Hematopoietic multipotent progenitor cell (in vitro differentiated cells): ENCODE results near the gene CXorf51A. TPM values are rescaled to one million over a fixed set of nuclear protein-coding genes. Genes with fewer than 3 reads are reported as not detected.
"Not testable (repeated sequence)": the region's sequence is repeated elsewhere in the genome, so short reads cannot be mapped to it uniquely, and the experiment has no call there.

Experiments
- DNase-seq, 3 donors: peaks; one replicate each; pipeline ENCODE4 v3.0.0-alpha.2; 2011 to 2015; ENCODE audit warnings: low read depth in 2 of 3, low spot score in 2 of 3
- total RNA-seq: library from RNA; depleted of rRNA; stranded (reverse); fragments of >200 nt; gene quantifications from one replicate; pipeline ENCODE4 v1.2.3, GENCODE V29; 2012

Gene CXorf51A
- total RNA-seq = not detected

DNA sequence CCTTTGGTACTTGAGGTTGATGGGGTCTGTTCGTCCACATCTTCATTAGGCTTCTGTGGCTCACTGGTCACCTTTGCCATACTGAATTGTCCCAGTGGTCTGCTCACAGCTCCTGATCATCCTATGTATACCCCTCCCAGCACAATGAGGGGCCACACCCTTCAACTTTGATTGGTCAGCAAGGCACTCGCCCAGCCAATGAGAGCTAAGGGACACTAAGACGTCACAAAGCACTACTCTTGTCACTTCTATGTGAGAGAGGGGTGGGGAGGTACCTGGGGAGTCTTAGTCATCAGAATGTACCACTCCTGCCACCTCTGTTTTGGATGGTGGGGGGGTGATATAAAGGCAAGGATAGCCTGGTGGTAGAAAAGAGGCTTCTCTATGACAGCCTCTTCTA is at the start of gene CXorf51A:
Gene CXorf51A, minus strand, starts transcription at position 101 of the 400 bp plus-strand sequence. Its CDS starts 21 bp downstream, at position 80.
- not testable (repeated sequence) for DNase-seq

DNA sequence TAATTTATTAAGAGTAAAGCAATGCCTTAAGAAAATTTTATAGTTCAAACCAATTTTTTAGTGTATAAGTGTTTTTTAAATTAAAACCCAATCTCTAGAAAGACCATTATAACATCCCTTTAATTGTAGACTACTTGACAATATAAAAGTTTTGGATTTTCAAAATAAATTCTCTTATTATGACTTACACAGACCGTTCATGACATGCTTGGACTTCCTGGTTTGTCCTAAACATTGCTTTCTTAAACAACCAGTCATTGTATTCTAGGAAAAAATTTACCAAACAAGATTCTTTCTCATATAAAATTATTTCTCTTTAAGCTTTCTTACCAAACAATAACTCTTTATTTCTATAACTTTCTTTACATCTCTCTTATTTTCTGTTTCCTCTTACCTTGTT is 49.0 kb upstream of the CXorf51A start:
- no peak for DNase-seq

DNA sequence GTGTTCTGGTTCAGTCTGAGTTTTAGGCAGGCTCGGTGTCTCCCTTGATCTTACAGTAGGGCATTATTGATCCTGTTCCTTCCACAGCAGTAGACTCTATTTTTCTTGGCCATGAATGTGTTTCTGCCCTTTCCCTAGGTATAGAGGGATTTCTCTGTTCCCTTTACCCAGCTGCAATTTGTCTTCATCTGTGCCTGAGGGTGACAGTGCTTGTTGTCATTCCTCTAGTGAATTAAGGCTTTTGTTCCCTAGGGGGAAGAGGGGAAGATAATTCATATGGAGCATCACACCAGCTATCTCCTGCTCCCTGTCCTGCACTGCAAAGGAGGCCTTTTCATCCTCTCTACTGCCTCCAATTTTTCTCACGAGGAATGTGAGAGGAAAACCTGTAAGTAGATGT is 39.7 kb upstream of the CXorf51A start:
- no peak for DNase-seq

DNA sequence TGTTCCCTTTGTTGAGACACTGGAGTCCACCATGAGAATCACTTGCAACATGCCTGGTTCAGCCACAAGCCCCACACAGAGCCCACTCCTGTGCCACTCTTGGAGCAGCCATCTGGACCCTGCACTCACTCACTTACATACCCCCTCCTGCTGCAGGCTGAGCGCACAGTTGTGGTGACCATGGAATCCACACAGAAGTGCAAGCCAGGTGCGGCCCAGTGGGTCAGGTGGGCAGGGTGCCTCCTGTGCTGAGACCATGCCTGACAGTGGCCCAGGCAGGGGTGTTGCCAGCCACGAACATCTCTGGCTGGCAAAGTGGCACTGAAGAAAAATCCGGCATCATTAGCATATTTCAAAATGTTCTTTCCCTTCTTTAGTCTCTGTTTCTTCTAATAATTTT is 17.4 kb upstream of the CXorf51A start:
- DNase-seq = no peak

DNA sequence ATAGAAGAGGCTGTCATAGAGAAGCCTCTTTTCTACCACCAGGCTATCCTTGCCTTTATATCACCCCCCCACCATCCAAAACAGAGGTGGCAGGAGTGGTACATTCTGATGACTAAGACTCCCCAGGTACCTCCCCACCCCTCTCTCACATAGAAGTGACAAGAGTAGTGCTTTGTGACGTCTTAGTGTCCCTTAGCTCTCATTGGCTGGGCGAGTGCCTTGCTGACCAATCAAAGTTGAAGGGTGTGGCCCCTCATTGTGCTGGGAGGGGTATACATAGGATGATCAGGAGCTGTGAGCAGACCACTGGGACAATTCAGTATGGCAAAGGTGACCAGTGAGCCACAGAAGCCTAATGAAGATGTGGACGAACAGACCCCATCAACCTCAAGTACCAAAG is 5.1 kb downstream of the CXorf51A start, which contains the start of gene CXorf51B:
Gene CXorf51B, plus strand, starts transcription at position 301 of the 400 bp plus-strand sequence. Its CDS starts 21 bp downstream, at position 322.
- DNase-seq = not testable (repeated sequence)

Other genes starting within 250 kb of the CXorf51A start
- gene CXorf51B, start 5.0 kb downstream of the CXorf51A start, total RNA-seq = not detected